ENCODE data around the gene IL36B.

Gene IL36B

GRCh38 chr2:113050921-113051895 lies 1.5 kb downstream of the IL36B start:
- TF ChIP-seq, protein P1, sequence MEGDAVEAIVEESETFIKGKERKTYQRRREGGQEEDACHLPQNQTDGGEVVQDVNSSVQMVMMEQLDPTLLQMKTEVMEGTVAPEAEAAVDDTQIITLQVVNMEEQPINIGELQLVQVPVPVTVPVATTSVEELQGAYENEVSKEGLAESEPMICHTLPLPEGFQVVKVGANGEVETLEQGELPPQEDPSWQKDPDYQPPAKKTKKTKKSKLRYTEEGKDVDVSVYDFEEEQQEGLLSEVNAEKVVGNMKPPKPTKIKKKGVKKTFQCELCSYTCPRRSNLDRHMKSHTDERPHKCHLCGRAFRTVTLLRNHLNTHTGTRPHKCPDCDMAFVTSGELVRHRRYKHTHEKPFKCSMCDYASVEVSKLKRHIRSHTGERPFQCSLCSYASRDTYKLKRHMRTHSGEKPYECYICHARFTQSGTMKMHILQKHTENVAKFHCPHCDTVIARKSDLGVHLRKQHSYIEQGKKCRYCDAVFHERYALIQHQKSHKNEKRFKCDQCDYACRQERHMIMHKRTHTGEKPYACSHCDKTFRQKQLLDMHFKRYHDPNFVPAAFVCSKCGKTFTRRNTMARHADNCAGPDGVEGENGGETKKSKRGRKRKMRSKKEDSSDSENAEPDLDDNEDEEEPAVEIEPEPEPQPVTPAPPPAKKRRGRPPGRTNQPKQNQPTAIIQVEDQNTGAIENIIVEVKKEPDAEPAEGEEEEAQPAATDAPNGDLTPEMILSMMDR (IDR thresholded peaks at IDR 0.05; ENCODE audit: insufficient read depth, low read length, poor library complexity, severe bottlenecking), result no peak
- no peak for DNase-seq (ENCODE audit: extremely low read depth, insufficient read length)
- no peaks in the 10 kb centered on the region for H3K36me3 ChIP-seq (ENCODE audit: control insufficient read depth, insufficient read depth, low read length)
- no peak overlapping the region for H3K4me3 ChIP-seq (replicated peaks; ENCODE audit: low read depth, low read length)
- no peaks in the 10 kb centered on the region for H3K27me3 ChIP-seq (replicated peaks; ENCODE audit: control insufficient read depth, insufficient read depth, low read length)

- no peak for DNase-seq (ENCODE audit: extremely low read depth, insufficient read length)
- TF ChIP-seq, protein P1 (IDR thresholded peaks at IDR 0.05; ENCODE audit: insufficient read depth, low read length, poor library complexity, severe bottlenecking), result no peak
- Histone ChIP-seq H3K27me3 (replicated peaks; ENCODE audit: control insufficient read depth, insufficient read depth, low read length) (no peaks in the 10 kb centered on the region; the same call in 1 of the 2 replicates), H3K36me3 (ENCODE audit: control insufficient read depth, insufficient read depth, low read length) (no peaks in the 10 kb centered on the region), H3K4me3 (replicated peaks; ENCODE audit: low read depth, low read length) (no peak overlapping the region)
Measured at GRCh38 chr2:113046465-113046864, 6.2 kb downstream of the IL36B start.

GRCh38 chr2:113041871-113042270 lies 10.8 kb downstream of the IL36B start:
- no peak overlapping the region for H3K4me3 ChIP-seq (replicated peaks; ENCODE audit: low read depth, low read length)
- H3K36me3 ChIP-seq (ENCODE audit: control insufficient read depth, insufficient read depth, low read length), result no peaks in the 10 kb centered on the region
- no peak for DNase-seq (ENCODE audit: extremely low read depth, insufficient read length)
- no peaks in the 10 kb centered on the region; the same call in 1 of the 2 replicates for H3K27me3 ChIP-seq (replicated peaks; ENCODE audit: control insufficient read depth, insufficient read depth, low read length)
- TF ChIP-seq, protein P1 (IDR thresholded peaks at IDR 0.05; ENCODE audit: insufficient read depth, low read length, poor library complexity, severe bottlenecking), result peak; percentile 39

DNA sequence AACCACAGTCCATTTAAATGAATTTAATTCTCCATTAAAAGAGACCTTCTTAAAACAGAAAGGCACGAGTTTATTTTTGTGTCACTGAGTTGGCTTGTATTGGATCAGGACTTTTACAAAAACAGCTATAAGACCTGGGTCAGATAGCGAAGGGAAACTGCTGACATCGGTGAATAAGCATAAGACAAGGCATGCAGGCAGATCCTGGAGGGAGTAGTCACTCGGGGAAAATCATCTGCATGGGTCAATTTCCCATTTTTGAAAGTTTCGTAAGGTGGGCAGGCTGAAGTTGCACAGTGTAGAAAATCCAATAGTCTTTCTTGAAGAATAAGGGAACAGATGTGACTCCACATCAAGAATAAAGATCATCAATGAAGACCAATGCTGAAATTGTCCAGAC lies 12.9 kb downstream of the IL36B start:
- no peaks in the 10 kb centered on the region; the same call in 1 of the 2 replicates for H3K27me3 ChIP-seq (replicated peaks; ENCODE audit: control insufficient read depth, insufficient read depth, low read length)
- no peak for DNase-seq (ENCODE audit: extremely low read depth, insufficient read length)
- TF ChIP-seq, protein P1 (IDR thresholded peaks at IDR 0.05; ENCODE audit: insufficient read depth, low read length, poor library complexity, severe bottlenecking), result no peak
- no peaks in the 10 kb centered on the region for H3K36me3 ChIP-seq (ENCODE audit: control insufficient read depth, insufficient read depth, low read length)
- H3K4me3 ChIP-seq (replicated peaks; ENCODE audit: low read depth, low read length), result no peak overlapping the region

DNA sequence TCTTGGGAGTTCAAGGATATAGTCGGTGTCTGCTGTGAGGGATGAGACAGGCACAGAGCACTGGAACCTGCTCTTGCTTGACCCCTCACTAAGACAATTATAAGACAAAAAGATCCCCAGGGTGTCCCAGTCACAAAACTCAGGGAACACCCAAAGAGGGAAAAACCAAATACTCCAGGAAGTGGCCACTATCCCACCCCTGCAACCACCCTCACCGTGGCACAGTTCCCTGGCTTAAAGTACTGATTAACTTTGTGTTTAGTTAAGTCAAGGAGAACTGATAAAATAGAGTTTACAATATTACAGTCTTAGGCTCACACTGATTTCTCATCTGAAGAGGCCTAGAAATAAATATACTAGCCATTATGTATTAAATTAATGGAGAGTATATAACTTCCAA lies 13.5 kb downstream of the IL36B start:
- Histone ChIP-seq H3K36me3 (ENCODE audit: control insufficient read depth, insufficient read depth, low read length) (no peaks in the 10 kb centered on the region), H3K4me3 (replicated peaks; ENCODE audit: low read depth, low read length) (no peak overlapping the region), H3K27me3 (replicated peaks; ENCODE audit: control insufficient read depth, insufficient read depth, low read length) (no peaks in the 10 kb centered on the region; the same call in 1 of the 2 replicates)
- no peak for DNase-seq (ENCODE audit: extremely low read depth, insufficient read length)
- TF ChIP-seq, protein P1 (IDR thresholded peaks at IDR 0.05; ENCODE audit: insufficient read depth, low read length, poor library complexity, severe bottlenecking), result no peak
